Measurements from ENCODE around the gene CDX1. TPM values are rescaled to one million over a fixed set of nuclear protein-coding genes. Genes with fewer than 3 reads are reported as not detected.

Gene CDX1
- total RNA-seq, 2 donors from 2014 or later: not detected

DNA sequence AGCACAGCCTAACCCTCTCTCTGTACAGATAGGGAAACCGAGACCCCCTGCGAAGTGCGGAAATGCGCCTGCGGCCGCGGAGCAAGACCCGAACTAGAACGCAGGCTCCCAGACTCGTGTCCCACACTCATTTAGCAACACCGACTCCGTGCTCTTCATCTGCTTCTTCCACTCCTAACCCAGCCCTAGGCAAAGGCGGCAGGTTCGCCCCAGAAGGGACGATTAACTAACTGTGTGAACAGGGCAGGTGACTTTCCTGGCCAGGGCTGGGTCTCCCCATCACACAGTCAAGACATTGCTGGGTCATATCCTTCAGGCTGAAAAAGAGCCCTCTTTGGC, 903 bp downstream of the CDX1 start:
- H3K27ac Mint-ChIP-seq: no peak overlapping the region
- peaks cover 74% of the 10 kb centered on the region for H3K27me3 Mint-ChIP-seq
- H3K4me1 Mint-ChIP-seq: peaks cover 5% of the 10 kb centered on the region

DNA sequence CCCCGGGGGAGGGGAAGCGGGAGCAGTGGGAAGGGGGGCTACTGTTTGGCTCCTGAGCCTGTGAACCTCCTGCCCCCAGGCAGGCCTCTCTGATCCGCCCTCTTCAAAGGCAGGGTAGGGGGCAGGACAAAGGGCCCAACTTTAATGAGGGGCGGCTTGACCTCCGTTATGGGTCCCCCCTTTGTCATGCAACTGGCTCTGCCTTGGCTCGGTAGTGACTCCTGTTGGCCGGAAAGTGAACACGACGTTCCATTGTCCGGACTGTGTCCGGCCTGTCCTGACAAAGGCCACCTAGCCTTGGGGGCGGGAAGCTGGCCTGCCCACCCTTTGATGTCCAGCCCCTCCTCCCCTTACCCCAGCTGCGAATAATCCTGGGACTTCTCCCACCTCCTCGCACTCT, 1.3 kb downstream of the CDX1 start:
- ATAC-seq (no peak), DNase-seq (no peak)
- peaks cover 10% of the 10 kb centered on the region for H3K36me3 Mint-ChIP-seq (ENCODE audit: low read depth)
- H3K9me3 ChIP-seq (ENCODE audit: control insufficient read depth, low read length, poor library complexity, severe bottlenecking): no peaks in the 10 kb centered on the region
- H3K4me3 Mint-ChIP-seq: no peak overlapping the region
- H3K27ac Mint-ChIP-seq: no peak overlapping the region
- H3K27me3 Mint-ChIP-seq: peaks cover 79% of the 10 kb centered on the region
- H3K4me1 Mint-ChIP-seq: peaks cover 5% of the 10 kb centered on the region

More for the DNA sequence above, 903 bp downstream of the CDX1 start:
- ATAC-seq: no peak
- H3K4me3 Mint-ChIP-seq: peak overlapping the region; percentile 78
- H3K9me3 ChIP-seq (ENCODE audit: control insufficient read depth, low read length, poor library complexity, severe bottlenecking): no peaks in the 10 kb centered on the region
- no peak for DNase-seq
- peaks cover 10% of the 10 kb centered on the region for H3K36me3 Mint-ChIP-seq (ENCODE audit: low read depth)

DNA sequence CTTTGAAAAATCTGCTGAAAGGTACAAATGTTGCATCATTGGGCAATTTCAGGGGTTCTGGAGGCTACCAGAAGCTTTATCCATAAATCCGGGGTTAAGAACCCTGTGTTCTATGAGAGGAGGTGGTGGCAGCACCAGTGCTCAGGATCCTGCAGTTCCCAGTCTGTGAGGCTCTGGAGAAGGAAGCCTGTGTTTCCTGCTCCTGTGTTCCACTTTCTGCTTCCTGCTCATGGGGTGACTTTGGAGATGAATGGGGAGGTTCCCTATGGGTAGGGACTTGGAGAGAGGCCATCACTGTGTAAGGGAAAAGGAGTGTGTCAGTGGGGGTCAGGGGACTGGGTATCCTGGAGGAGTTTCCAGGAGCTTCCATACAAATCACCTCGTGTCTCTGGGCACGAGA, 2.3 kb downstream of the CDX1 start:
- peaks cover 88% of the 10 kb centered on the region for H3K27me3 Mint-ChIP-seq
- no peak overlapping the region for H3K4me3 Mint-ChIP-seq
- ATAC-seq (no peak), DNase-seq (no peak)
- peaks cover 10% of the 10 kb centered on the region for H3K36me3 Mint-ChIP-seq (ENCODE audit: low read depth)
- H3K27ac Mint-ChIP-seq: no peak overlapping the region
- H3K9me3 ChIP-seq (ENCODE audit: control insufficient read depth, low read length, poor library complexity, severe bottlenecking): no peaks in the 10 kb centered on the region
- peaks cover 8% of the 10 kb centered on the region for H3K4me1 Mint-ChIP-seq

DNA sequence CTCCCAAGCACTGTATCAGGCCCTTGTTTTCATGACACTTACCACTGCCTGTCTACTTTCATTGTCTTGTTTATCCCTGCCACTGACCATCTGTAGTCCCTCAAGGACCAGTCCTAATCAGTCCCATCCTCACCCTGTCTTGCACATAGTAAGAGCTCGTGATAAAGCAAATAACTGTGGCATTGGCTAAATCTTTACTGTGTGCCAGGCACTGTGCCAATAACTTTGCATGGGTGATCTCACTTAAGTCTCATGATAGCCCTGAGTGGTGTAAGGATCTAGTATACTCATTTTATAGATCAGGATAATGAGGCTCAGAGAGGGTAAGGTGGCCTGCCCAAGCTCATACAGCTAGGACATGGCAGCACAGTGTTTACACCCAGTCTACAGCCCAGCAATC, 5.6 kb downstream of the CDX1 start:
- no peak overlapping the region for H3K4me3 Mint-ChIP-seq
- DNase-seq (no peak), ATAC-seq (no peak)
- no peaks in the 10 kb centered on the region for H3K9me3 ChIP-seq (ENCODE audit: control insufficient read depth, low read length, poor library complexity, severe bottlenecking)
- H3K27ac Mint-ChIP-seq: no peak overlapping the region
- H3K27me3 Mint-ChIP-seq: peaks cover 82% of the 10 kb centered on the region
- H3K4me1 Mint-ChIP-seq: peaks cover 8% of the 10 kb centered on the region
- H3K36me3 Mint-ChIP-seq (ENCODE audit: low read depth): peaks cover 10% of the 10 kb centered on the region

DNA sequence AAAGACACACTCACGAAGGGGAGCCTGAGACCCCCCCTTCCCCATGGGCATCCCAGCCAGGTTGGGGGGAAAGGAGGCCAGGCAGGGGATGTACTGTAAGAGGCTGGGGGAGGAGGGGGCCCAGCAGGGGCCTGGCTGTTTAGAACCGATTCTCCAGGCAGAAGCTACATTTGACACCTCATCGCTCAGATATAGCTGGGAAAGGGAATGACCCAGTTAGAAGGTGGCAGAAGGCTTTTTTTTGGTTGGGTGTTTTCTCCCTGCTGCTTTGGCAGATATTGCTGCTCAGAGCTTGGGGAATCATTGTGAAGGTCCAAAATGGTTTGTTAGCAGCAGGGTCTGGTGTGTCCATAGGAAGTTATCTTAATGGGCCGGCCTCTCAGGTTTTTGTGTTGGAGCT, 6.0 kb downstream of the CDX1 start:
- no peak overlapping the region for H3K27ac Mint-ChIP-seq
- H3K9me3 ChIP-seq (ENCODE audit: control insufficient read depth, low read length, poor library complexity, severe bottlenecking): no peaks in the 10 kb centered on the region
- H3K4me1 Mint-ChIP-seq: peaks cover 6% of the 10 kb centered on the region
- ATAC-seq (no peak), DNase-seq (no peak)
- H3K27me3 Mint-ChIP-seq: peaks cover 79% of the 10 kb centered on the region
- H3K4me3 Mint-ChIP-seq: no peak overlapping the region
- peaks cover 8% of the 10 kb centered on the region for H3K36me3 Mint-ChIP-seq (ENCODE audit: low read depth)

DNA sequence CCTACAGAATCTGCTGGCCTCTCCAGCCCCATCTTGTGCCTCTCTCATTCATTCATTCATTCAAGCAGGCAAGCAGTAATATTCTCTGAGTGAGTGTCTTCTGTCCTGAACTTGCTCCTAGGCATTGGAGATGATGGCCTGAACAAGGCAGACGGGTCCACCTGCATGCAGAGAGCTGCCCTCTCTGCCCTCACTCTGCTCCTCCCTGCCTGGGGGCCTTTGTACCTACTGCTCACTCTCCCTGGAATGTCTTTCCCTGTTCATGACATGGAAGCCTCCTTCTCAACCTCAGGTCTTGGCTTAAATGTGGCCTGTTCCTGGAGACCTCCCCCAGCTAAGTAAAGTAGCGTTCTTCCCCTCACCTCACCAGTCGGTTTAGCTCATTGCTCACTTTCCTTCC, 6.6 kb downstream of the CDX1 start:
- DNase-seq: no peak
- Mint-ChIP-seq H3K27me3 (peaks cover 73% of the 10 kb centered on the region), H3K36me3 (ENCODE audit: low read depth) (peaks cover 7% of the 10 kb centered on the region), H3K4me3 (no peak overlapping the region), H3K27ac (no peak overlapping the region), H3K4me1 (peaks cover 5% of the 10 kb centered on the region)
- no peak for ATAC-seq
- no peaks in the 10 kb centered on the region for H3K9me3 ChIP-seq (ENCODE audit: control insufficient read depth, low read length, poor library complexity, severe bottlenecking)

DNA sequence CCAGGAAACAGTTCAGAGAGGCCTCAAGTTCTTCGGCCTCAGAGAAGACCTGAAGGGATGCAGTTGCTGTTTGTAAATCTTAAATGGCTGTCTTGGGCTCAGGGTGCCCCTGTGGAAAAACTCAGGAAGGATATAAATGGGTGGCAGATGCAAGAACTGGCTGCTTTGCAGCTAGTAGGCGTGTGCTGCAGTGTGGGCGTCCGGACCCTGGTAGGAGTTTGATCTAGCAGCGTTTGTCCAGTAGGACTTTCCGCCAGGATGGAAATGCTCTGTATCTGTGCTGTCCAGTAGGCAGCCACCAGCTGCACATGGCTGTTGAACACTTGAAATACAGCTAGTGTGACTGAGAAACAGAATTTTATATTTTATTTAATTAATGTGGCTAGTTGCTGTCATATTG, 7.7 kb downstream of the CDX1 start:
- no peak for DNase-seq
- Mint-ChIP-seq H3K27me3 (peaks cover 69% of the 10 kb centered on the region), H3K4me1 (peaks cover 5% of the 10 kb centered on the region), H3K27ac (no peak overlapping the region), H3K36me3 (ENCODE audit: low read depth) (peaks cover 7% of the 10 kb centered on the region), H3K4me3 (no peak overlapping the region)
- H3K9me3 ChIP-seq (ENCODE audit: control insufficient read depth, low read length, poor library complexity, severe bottlenecking): no peaks in the 10 kb centered on the region
- no peak for ATAC-seq

DNA sequence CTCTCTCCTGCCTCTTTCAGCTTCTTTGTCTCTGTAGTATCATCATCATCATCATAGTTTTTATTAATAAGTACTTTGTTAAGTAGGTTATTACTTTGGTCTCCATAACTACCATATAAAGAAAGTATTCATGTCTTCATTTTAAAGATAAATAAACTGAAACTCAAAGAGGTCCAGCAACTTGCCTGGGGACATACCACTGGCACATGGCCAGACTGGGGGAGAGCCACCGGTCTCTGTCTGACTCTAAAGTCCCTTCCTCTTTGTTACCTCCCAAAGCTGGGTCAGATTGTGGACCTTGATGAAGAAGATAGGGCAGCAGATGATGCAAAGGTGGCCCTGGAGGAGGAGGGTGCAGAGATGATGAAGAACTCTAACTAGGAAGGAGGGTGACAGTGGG, 8.5 kb downstream of the CDX1 start:
- H3K9me3 ChIP-seq (ENCODE audit: control insufficient read depth, low read length, poor library complexity, severe bottlenecking): no peaks in the 10 kb centered on the region
- Mint-ChIP-seq H3K36me3 (ENCODE audit: low read depth) (peaks cover 7% of the 10 kb centered on the region), H3K27ac (no peak overlapping the region), H3K4me3 (no peak overlapping the region), H3K27me3 (peaks cover 62% of the 10 kb centered on the region), H3K4me1 (peaks cover 4% of the 10 kb centered on the region)
- no peak for DNase-seq
- ATAC-seq: no peak

DNA sequence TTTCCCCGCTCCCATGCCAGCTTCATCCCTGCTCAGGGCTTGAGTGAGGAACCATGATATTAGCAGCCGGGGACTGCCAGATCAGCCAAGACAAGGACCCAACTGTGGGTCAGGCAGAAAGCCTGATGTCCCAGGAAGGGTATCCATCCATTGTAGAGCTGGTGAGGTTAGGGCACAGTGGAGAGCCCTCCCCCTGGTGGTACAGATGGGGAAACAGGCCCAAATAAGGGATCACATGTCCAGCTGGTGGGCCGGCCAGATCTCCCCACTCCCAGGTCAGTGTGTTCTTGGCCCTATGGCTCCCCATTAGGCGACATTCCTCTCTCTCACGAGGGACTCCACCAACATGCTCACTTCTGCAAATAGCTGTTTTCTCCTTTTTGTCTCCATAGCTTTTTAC, 9.0 kb downstream of the CDX1 start:
- H3K27ac Mint-ChIP-seq: no peak overlapping the region
- H3K9me3 ChIP-seq (ENCODE audit: control insufficient read depth, low read length, poor library complexity, severe bottlenecking): no peaks in the 10 kb centered on the region
- H3K4me1 Mint-ChIP-seq: peaks cover 3% of the 10 kb centered on the region
- peaks cover 5% of the 10 kb centered on the region for H3K36me3 Mint-ChIP-seq (ENCODE audit: low read depth)
- H3K4me3 Mint-ChIP-seq: no peak overlapping the region
- peaks cover 57% of the 10 kb centered on the region for H3K27me3 Mint-ChIP-seq
- ATAC-seq (no peak), DNase-seq (no peak)

DNA sequence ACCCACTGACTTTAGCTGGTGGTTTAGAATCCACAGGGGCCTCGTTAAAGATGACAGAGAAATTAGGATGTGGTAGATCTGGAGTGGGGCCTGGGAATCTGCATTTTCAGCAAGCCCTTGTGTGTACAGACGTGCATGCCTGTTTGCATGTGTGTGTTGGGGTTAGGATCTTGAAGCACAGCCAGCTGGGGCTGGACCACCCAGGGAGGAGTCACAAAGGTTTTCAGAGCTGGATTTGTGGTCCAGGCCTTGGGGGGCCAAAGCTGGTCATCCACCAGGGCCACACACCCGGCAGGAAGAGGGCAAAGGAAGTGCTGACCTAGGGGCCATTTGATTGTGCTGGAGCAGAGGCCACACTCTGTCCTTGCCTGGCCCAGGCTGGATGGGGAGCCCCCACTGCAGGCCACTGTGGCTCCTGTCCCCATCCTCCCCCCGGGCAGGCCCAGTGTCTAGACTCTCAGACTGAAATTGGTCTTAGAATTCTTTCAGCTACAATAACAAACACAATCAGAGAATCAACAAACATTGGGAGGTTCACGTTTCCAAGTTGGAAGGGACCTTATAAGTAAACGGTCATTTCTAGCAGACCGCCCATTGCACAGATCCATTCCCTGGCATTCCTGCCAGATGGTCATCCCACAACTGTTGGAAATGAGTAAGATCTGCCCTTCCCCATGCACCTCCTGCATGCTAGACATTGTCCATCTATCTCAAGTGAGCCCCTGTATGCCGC, 10.3 kb downstream of the CDX1 start:
- no peak overlapping the region for H3K27ac Mint-ChIP-seq
- peaks cover 5% of the 10 kb centered on the region for H3K36me3 Mint-ChIP-seq (ENCODE audit: low read depth)

DNA sequence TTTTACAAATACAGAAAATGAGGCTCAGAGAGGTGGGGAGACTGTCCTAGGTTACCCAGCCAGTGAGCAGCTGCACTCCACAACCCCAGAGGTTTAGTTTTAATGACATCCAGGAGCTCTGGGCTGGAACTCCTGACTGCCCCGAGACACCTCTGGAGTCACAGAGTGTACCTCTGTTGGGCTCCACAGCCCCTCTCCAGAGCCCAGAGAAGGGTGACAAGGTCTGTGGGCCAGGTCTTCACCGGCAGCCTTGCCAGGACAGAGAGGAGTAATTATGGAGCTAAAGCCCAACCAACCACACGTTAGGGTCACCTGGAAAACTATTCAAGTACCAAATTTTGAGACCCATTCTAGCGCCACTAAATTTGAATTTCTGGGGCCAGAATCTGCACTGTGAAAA, 11.1 kb downstream of the CDX1 start:
- no peak for DNase-seq
- H3K27me3 Mint-ChIP-seq: peaks cover 50% of the 10 kb centered on the region
- H3K9me3 ChIP-seq (ENCODE audit: control insufficient read depth, low read length, poor library complexity, severe bottlenecking): no peaks in the 10 kb centered on the region
- no peaks in the 10 kb centered on the region for H3K36me3 Mint-ChIP-seq (ENCODE audit: low read depth)
- ATAC-seq: no peak
- H3K27ac Mint-ChIP-seq: no peak overlapping the region
- peaks cover 3% of the 10 kb centered on the region for H3K4me1 Mint-ChIP-seq
- H3K4me3 Mint-ChIP-seq: no peak overlapping the region

More for the DNA sequence above, 10.3 kb downstream of the CDX1 start:
- H3K9me3 ChIP-seq (ENCODE audit: control insufficient read depth, low read length, poor library complexity, severe bottlenecking): no peaks in the 10 kb centered on the region
- Mint-ChIP-seq H3K4me3 (no peak overlapping the region), H3K4me1 (peaks cover 3% of the 10 kb centered on the region), H3K27me3 (peaks cover 56% of the 10 kb centered on the region)
- ATAC-seq (no peak), DNase-seq (no peak)

DNA sequence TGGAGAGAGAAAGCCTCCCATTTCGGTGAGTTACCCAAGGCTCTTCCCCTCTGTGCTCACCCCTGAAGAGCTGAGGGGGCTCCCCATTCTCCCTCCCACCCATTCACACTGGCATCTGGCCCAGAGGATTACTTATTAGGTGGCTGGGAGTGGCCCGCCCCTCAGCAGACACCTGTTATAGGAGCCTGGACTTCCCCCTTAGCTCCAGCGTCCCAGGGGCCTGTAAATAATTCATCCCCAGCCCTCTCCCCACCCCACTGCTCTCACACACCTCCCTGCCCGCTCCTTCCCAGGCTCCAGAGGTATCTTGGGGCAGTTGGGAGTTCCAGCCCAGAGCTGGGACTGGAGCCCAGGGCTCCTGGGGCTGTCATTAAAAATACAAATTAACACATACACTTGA, 11.7 kb downstream of the CDX1 start:
- DNase-seq: no peak
- Mint-ChIP-seq H3K27ac (no peak overlapping the region), H3K27me3 (peaks cover 50% of the 10 kb centered on the region), H3K4me3 (no peak overlapping the region), H3K36me3 (ENCODE audit: low read depth) (no peaks in the 10 kb centered on the region), H3K4me1 (peaks cover 3% of the 10 kb centered on the region)
- H3K9me3 ChIP-seq (ENCODE audit: control insufficient read depth, low read length, poor library complexity, severe bottlenecking): no peaks in the 10 kb centered on the region
- no peak for ATAC-seq

DNA sequence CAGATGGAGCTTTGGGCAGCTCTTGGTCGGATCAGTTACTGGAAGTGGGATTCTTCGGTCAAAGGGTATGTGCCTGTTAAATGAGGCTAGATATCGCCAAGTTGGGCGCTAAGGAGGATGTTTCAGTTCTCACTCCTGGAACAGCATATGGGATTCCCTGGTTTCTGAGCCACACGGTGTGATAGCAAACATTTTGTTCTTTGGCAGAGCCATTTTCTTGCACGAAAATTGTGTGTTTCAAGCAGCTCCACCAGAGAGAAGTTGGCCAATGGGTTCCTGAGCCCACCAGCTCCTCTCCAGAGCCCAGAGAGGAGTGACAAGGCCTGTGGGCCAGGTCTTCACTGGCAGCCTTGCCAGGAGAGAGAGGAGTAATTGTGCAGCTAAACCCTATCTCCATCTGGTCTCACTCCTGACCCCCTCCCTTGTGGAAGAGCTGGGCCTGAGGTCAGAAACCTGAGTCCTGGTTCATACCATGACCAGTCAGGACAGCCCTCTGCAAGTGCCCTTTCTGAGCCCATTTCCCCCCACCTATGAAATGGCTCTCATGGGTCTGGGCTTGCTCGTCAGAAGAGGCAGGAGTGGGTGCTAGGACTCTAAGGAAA, 12.5 kb downstream of the CDX1 start:
- H3K4me3 Mint-ChIP-seq: no peak overlapping the region
- no peaks in the 10 kb centered on the region for H3K36me3 Mint-ChIP-seq (ENCODE audit: low read depth)
- H3K27me3 Mint-ChIP-seq: peaks cover 42% of the 10 kb centered on the region
- no peak for ATAC-seq
- H3K4me1 Mint-ChIP-seq: no peaks in the 10 kb centered on the region
- no peak for DNase-seq
- H3K27ac Mint-ChIP-seq: no peak overlapping the region
- no peaks in the 10 kb centered on the region for H3K9me3 ChIP-seq (ENCODE audit: control insufficient read depth, low read length, poor library complexity, severe bottlenecking)
